ENCODE results near the gene ZNF319. TPM values are rescaled to one million over a fixed set of nuclear protein-coding genes. Genes with fewer than 3 reads are reported as not detected.

ZNF319 gene
- total and polyA plus RNA-seq, 2 experiments from 2014 or later = 1.7 to 10.0 TPM

- Mint-ChIP-seq H3K4me3 (no peak overlapping the region), H3K27me3 (ENCODE audit: insufficient read depth, low read depth, poor library complexity) (peaks cover 6% of the 10 kb centered on the region), H3K36me3 (ENCODE audit: low read depth) (no peaks in the 10 kb centered on the region), H3K4me1 (peaks cover 4% of the 10 kb centered on the region), H3K9me3 (no peaks in the 10 kb centered on the region), H3K27ac (no peak overlapping the region)
- H3K79me2 ChIP-seq (replicated peaks; ENCODE audit: insufficient read depth) = no peaks in the 10 kb centered on the region
- no peak overlapping the region for H2AFZ ChIP-seq
- no peak overlapping the region for H3K4me2 ChIP-seq
- no peaks in the 10 kb centered on the region for H3K4me1 ChIP-seq (ENCODE audit: insufficient read depth)
- no peaks in the 10 kb centered on the region for H3K9me2 ChIP-seq (ENCODE audit: insufficient read depth)
- no peaks in the 10 kb centered on the region for H3K27me3 ChIP-seq (ENCODE audit: insufficient read depth)
- H4K20me1 ChIP-seq (replicated peaks; ENCODE audit: insufficient read depth) = no peaks in the 10 kb centered on the region
- TF ChIP-seq POLR2AphosphoS5 (IDR thresholded peaks at IDR 0.05; ENCODE audit: low read depth) (no peak), EZH2phosphoT487 (IDR thresholded peaks at IDR 0.05; ENCODE audit: unreplicated experiment) (no peak), EZH2 (IDR thresholded peaks at IDR 0.05; ENCODE audit: low read depth, unreplicated experiment) (no peak), JUNB (IDR thresholded peaks at IDR 0.05; ENCODE audit: unreplicated experiment) (no peak), REST (IDR thresholded peaks at IDR 0.05; ENCODE audit: unreplicated experiment) (no peak), ZNF114 (CRISPR knock-in tag; IDR thresholded peaks at IDR 0.05) (no peak), STAT1 (IDR thresholded peaks at IDR 0.05; ENCODE audit: unreplicated experiment) (no peak), ZNF331 (CRISPR knock-in tag; IDR thresholded peaks at IDR 0.05; ENCODE audit: low read depth) (no peak)
- TF ChIP-seq, protein P1, sequence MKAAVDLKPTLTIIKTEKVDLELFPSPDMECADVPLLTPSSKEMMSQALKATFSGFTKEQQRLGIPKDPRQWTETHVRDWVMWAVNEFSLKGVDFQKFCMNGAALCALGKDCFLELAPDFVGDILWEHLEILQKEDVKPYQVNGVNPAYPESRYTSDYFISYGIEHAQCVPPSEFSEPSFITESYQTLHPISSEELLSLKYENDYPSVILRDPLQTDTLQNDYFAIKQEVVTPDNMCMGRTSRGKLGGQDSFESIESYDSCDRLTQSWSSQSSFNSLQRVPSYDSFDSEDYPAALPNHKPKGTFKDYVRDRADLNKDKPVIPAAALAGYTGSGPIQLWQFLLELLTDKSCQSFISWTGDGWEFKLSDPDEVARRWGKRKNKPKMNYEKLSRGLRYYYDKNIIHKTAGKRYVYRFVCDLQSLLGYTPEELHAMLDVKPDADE (IDR thresholded peaks at IDR 0.05) = no peak
- no peak for DNase-seq (ENCODE audit: low spot score)
- ATAC-seq = no peak
- no peak overlapping the region for H3K4me3 ChIP-seq
- 0 out of 2 replicates have a peak, but pooled peaks cover 2% of the 10 kb centered on the region for H3F3A ChIP-seq (replicated peaks; ENCODE audit: low read depth)
- no peak overlapping the region for H3K27ac ChIP-seq (ENCODE audit: low read depth)
- no peaks in the 10 kb centered on the region for H3K36me3 ChIP-seq (ENCODE audit: insufficient read depth)
Observed at GRCh38 chr16:57964157-57964700, 36.2 kb downstream of the ZNF319 start.

DNA sequence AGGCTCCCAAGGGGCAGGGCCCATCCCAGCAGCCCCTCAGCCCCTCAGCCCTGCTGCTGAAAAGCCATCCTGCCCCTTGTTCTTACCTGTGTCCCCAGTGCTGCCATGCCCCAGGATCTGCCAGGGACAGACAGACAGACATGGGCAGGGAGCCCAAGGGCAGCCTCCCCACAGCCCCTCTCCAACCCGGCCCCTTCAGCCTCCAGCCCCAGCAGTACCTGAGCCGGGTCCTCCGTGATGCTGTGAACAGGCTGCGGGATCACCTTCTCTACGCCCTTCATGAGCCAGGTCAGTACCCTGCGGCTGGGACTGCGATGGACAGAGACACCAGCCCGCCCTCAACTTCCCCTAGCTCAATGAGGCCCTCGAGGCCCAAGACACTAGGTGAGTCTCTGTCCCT, 37.7 kb downstream of the ZNF319 start:
- H2AFZ ChIP-seq = no peak overlapping the region
- H3K79me2 ChIP-seq (replicated peaks; ENCODE audit: insufficient read depth) = no peaks in the 10 kb centered on the region
- H3K27me3 Mint-ChIP-seq (ENCODE audit: insufficient read depth, low read depth, poor library complexity) = peaks cover 8% of the 10 kb centered on the region
- H3K36me3 ChIP-seq (ENCODE audit: insufficient read depth) = no peaks in the 10 kb centered on the region
- 0 out of 2 replicates have a peak, but pooled peaks cover 2% of the 10 kb centered on the region for H3F3A ChIP-seq (replicated peaks; ENCODE audit: low read depth)
- ATAC-seq (no peak), DNase-seq (ENCODE audit: low spot score) (no peak)
- H3K4me1 Mint-ChIP-seq = peaks cover 15% of the 10 kb centered on the region
- no peak overlapping the region for H3K27ac Mint-ChIP-seq
- no peaks in the 10 kb centered on the region for H4K20me1 ChIP-seq (replicated peaks; ENCODE audit: insufficient read depth)
- no peaks in the 10 kb centered on the region for H3K27me3 ChIP-seq (ENCODE audit: insufficient read depth)
- H3K4me3 Mint-ChIP-seq = no peak overlapping the region
- no peak overlapping the region for H3K4me3 ChIP-seq
- H3K4me1 ChIP-seq (ENCODE audit: insufficient read depth) = no peaks in the 10 kb centered on the region
- H3K4me2 ChIP-seq = no peak overlapping the region
- no peaks in the 10 kb centered on the region for H3K9me3 Mint-ChIP-seq
- H3K27ac ChIP-seq (ENCODE audit: low read depth) = no peak overlapping the region
- no peaks in the 10 kb centered on the region for H3K9me2 ChIP-seq (ENCODE audit: insufficient read depth)
- H3K36me3 Mint-ChIP-seq (ENCODE audit: low read depth) = no peaks in the 10 kb centered on the region
- no peak for TF ChIP-seq ZNF331 (CRISPR knock-in tag; IDR thresholded peaks at IDR 0.05; ENCODE audit: low read depth)
- no peak for TF ChIP-seq EZH2 (IDR thresholded peaks at IDR 0.05; ENCODE audit: low read depth, unreplicated experiment)
- TF ChIP-seq, protein P1 (IDR thresholded peaks at IDR 0.05) = no peak
- TF ChIP-seq, protein P2, sequence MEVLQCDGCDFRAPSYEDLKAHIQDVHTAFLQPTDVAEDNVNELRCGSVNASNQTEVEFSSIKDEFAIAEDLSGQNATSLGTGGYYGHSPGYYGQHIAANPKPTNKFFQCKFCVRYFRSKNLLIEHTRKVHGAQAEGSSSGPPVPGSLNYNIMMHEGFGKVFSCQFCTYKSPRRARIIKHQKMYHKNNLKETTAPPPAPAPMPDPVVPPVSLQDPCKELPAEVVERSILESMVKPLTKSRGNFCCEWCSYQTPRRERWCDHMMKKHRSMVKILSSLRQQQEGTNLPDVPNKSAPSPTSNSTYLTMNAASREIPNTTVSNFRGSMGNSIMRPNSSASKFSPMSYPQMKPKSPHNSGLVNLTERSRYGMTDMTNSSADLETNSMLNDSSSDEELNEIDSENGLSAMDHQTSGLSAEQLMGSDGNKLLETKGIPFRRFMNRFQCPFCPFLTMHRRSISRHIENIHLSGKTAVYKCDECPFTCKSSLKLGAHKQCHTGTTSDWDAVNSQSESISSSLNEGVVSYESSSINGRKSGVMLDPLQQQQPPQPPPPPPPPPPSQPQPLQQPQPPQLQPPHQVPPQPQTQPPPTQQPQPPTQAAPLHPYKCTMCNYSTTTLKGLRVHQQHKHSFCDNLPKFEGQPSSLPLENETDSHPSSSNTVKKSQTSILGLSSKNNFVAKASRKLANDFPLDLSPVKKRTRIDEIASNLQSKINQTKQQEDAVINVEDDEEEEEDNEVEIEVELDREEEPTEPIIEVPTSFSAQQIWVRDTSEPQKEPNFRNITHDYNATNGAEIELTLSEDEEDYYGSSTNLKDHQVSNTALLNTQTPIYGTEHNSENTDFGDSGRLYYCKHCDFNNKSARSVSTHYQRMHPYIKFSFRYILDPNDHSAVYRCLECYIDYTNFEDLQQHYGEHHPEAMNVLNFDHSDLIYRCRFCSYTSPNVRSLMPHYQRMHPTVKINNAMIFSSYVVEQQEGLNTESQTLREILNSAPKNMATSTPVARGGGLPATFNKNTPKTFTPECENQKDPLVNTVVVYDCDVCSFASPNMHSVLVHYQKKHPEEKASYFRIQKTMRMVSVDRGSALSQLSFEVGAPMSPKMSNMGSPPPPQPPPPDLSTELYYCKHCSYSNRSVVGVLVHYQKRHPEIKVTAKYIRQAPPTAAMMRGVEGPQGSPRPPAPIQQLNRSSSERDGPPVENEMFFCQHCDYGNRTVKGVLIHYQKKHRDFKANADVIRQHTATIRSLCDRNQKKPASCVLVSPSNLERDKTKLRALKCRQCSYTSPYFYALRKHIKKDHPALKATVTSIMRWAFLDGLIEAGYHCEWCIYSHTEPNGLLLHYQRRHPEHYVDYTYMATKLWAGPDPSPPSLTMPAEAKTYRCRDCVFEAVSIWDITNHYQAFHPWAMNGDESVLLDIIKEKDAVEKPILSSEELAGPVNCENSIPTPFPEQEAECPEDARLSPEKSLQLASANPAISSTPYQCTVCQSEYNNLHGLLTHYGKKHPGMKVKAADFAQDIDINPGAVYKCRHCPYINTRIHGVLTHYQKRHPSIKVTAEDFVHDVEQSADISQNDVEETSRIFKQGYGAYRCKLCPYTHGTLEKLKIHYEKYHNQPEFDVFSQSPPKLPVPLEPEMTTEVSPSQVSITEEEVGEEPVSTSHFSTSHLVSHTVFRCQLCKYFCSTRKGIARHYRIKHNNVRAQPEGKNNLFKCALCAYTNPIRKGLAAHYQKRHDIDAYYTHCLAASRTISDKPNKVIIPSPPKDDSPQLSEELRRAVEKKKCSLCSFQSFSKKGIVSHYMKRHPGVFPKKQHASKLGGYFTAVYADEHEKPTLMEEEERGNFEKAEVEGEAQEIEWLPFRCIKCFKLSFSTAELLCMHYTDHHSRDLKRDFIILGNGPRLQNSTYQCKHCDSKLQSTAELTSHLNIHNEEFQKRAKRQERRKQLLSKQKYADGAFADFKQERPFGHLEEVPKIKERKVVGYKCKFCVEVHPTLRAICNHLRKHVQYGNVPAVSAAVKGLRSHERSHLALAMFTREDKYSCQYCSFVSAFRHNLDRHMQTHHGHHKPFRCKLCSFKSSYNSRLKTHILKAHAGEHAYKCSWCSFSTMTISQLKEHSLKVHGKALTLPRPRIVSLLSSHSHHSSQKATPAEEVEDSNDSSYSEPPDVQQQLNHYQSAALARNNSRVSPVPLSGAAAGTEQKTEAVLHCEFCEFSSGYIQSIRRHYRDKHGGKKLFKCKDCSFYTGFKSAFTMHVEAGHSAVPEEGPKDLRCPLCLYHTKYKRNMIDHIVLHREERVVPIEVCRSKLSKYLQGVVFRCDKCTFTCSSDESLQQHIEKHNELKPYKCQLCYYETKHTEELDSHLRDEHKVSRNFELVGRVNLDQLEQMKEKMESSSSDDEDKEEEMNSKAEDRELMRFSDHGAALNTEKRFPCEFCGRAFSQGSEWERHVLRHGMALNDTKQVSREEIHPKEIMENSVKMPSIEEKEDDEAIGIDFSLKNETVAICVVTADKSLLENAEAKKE (CRISPR knock-in tag; IDR thresholded peaks at IDR 0.05) = no peak
